SK-N-SH (cell line): ENCODE results near the gene ZSCAN22. TPM values are rescaled to one million over a fixed set of nuclear protein-coding genes. Genes with fewer than 3 reads are reported as not detected.

ENCODE experiments used
- CTCF ChIA-PET: fragments of 300-600, 350-600 bp; formaldehyde crosslinking; extraction: SDS; loops from one replicate; lab custom pipeline; 2021; lab: Yijun Ruan, JAX
- POLR2A ChIA-PET: fragments of 350-600 bp; sonication (Branson Sonifier 250); formaldehyde crosslinking; extraction: SDS; loops from one replicate; lab custom pipeline; 2020; ENCODE audit warnings: antibody characterized with exemption, inconsistent platforms; lab: Yijun Ruan, JAX
- DNase-seq: peaks from one replicate; pipeline ENCODE4 v3.0.0; 2012
- H2AFZ ChIP-seq: fragments of 200-600 bp; sonication (generic); 2 replicates; pipeline ENCODE4 v1.8.1; 2016; ENCODE audit warnings: antibody characterized with exemption, mild to moderate bottlenecking, low read depth
- H3F3A ChIP-seq: fragments of 200-600 bp; sonication (generic); replicated peaks from 2 replicates; pipeline ENCODE3; 2016; ENCODE audit warnings: antibody characterized with exemption, mild to moderate bottlenecking; ENCODE audit not compliant: insufficient read depth
- H3K27ac ChIP-seq, 2 experiments: fragments of 200-500 bp in 1 of 2; fragments of 200-600 bp in 1 of 2; sonication (Bioruptor generic) in 1 of 2; sonication (generic), shearing (Covaris generic) in 1 of 2; 2 replicates each; pipeline versions ENCODE4 v1.5.1 to v1.6.1; 2014 to 2016; ENCODE audit warnings: low read depth in 2 of 2, inconsistent platforms in 1 of 2, low read length in 1 of 2, mild to moderate bottlenecking in 1 of 2, mixed read lengths in 1 of 2
- H3K27me3 ChIP-seq: fragments of 200-600 bp; sonication (generic), shearing (Covaris generic); 2 replicates; pipeline ENCODE4 v1.6.1; 2016; ENCODE audit warnings: mixed run types; ENCODE audit not compliant: insufficient read depth
- H3K36me3 ChIP-seq, 2 experiments: fragments of 200-500 bp in 1 of 2; fragments of 200-600 bp in 1 of 2; sonication (Bioruptor generic) in 1 of 2; sonication (generic) in 1 of 2; replicated peaks in 1 of 2; 2 replicates each; pipeline versions ENCODE3 to v1.5.1; 2014 to 2016; ENCODE audit warnings: low read length in 1 of 2, mild to moderate bottlenecking in 1 of 2; ENCODE audit not compliant: insufficient read depth in 2 of 2, control insufficient read depth in 1 of 2
- H3K4me1 ChIP-seq, 2 experiments: fragments of 200-500 bp in 1 of 2; fragments of 200-600 bp in 1 of 2; sonication (Bioruptor generic) in 1 of 2; sonication (generic), shearing (Covaris generic) in 1 of 2; 2 replicates each; pipeline versions ENCODE4 v1.5.1 to v1.6.1; 2014 to 2016; ENCODE audit warnings: low read depth in 1 of 2, low read length in 1 of 2, mixed run types in 1 of 2; ENCODE audit not compliant: insufficient read depth in 2 of 2, control insufficient read depth in 1 of 2
- H3K4me2 ChIP-seq: fragments of 200-600 bp; sonication (generic), shearing (Covaris generic); 2 replicates; pipeline ENCODE4 v1.6.1; 2017; ENCODE audit warnings: mixed run types
- H3K4me3 ChIP-seq, 2 experiments: fragments of 200-500 bp in 1 of 2; fragments of 200-600 bp in 1 of 2; sonication (Bioruptor generic) in 1 of 2; sonication (generic), shearing (Covaris generic) in 1 of 2; 2 replicates each; pipeline versions ENCODE4 v1.5.1 to v1.8.1; 2014 to 2016; ENCODE audit warnings: low read depth in 2 of 2, inconsistent platforms in 1 of 2, low read length in 1 of 2, mild to moderate bottlenecking in 1 of 2, mixed read lengths in 1 of 2, moderate library complexity in 1 of 2
- H3K79me2 ChIP-seq: fragments of 200-600 bp; sonication (generic); 2 replicates; pipeline ENCODE4 v1.8.1; 2017; ENCODE audit warnings: mild to moderate bottlenecking; ENCODE audit not compliant: insufficient read depth
- H3K9ac ChIP-seq: fragments of 200-600 bp; sonication (generic); 2 replicates; pipeline ENCODE4 v1.6.1; 2017; ENCODE audit warnings: mixed run types
- H3K9me2 ChIP-seq: fragments of 200-600 bp; sonication (generic); 2 replicates; pipeline ENCODE4 v1.6.1; 2017; ENCODE audit warnings: mixed run types
- H3K9me3 ChIP-seq: fragments of 200-600 bp; sonication (generic); 2 replicates; pipeline ENCODE4 v1.6.1; 2017; ENCODE audit warnings: mixed run types, mild to moderate bottlenecking, moderate library complexity
- H4K20me1 ChIP-seq: fragments of 200-600 bp; sonication (generic); 2 replicates; pipeline ENCODE4 v1.6.1; 2017; ENCODE audit warnings: mild to moderate bottlenecking, mixed run types; ENCODE audit not compliant: insufficient read depth
- CHD2 ChIP-seq: fragments of 150-350 bp; IDR thresholded peaks from 2 replicates; pipeline ENCODE4 v1.6.1; 2018; ENCODE audit warnings: low read length; ENCODE audit not compliant: partially characterized antibody
- ELF1 ChIP-seq: IDR thresholded peaks from 2 replicates; pipeline ENCODE4 v1.4.0; 2012
- EP300 ChIP-seq, 2 experiments: IDR thresholded peaks; 2 replicates each; pipeline versions ENCODE4 v1.4.0 to v1.6.1; 2012; ENCODE audit warnings: borderline replicate concordance in 1 of 2, low read depth in 1 of 2, low read length in 1 of 2
- EZH2phosphoT487 ChIP-seq: fragments of 200-600 bp; sonication (generic); IDR thresholded peaks from 2 replicates; pipeline ENCODE4 v1.6.1; 2017; ENCODE audit warnings: low read depth, mixed run types, mild to moderate bottlenecking, antibody characterized with exemption, moderate library complexity, borderline replicate concordance
- FOXM1 ChIP-seq: IDR thresholded peaks from 2 replicates; pipeline ENCODE4 v1.4.0; 2012; ENCODE audit warnings: low read depth, mild to moderate bottlenecking
- GABPA ChIP-seq: IDR thresholded peaks from 2 replicates; pipeline ENCODE4 v1.4.0; 2012; ENCODE audit warnings: low read depth, mild to moderate bottlenecking
- JUND ChIP-seq: IDR thresholded peaks from 2 replicates; pipeline ENCODE4 v1.4.0; 2012
- NFIC ChIP-seq: IDR thresholded peaks from 2 replicates; pipeline ENCODE4 v1.4.0; 2012; ENCODE audit warnings: borderline replicate concordance
- NRF1 ChIP-seq: IDR thresholded peaks from 2 replicates; pipeline ENCODE4 v1.6.1; 2012; ENCODE audit warnings: low read depth, mild to moderate bottlenecking, low read length
- POLR2AphosphoS5 ChIP-seq: IDR thresholded peaks from 2 replicates; pipeline ENCODE4 v1.6.1; 2012; ENCODE audit warnings: low read depth, low read length
- RAD21 ChIP-seq: IDR thresholded peaks from 2 replicates; pipeline ENCODE4 v1.6.1; 2012; ENCODE audit warnings: mild to moderate bottlenecking, low read length
- RXRA ChIP-seq: IDR thresholded peaks from 2 replicates; pipeline ENCODE4 v1.4.0; 2012; ENCODE audit warnings: low read depth, mild to moderate bottlenecking, borderline replicate concordance
- SIN3A ChIP-seq: IDR thresholded peaks from 2 replicates; pipeline ENCODE4 v1.6.1; 2012; ENCODE audit warnings: low read depth, mild to moderate bottlenecking, low read length, moderate library complexity, borderline replicate concordance
- TAF1 ChIP-seq: IDR thresholded peaks from 2 replicates; pipeline ENCODE4 v1.6.1; 2012; ENCODE audit warnings: low read depth, mild to moderate bottlenecking, low read length, moderate library complexity, borderline replicate concordance
- TCF12 ChIP-seq: IDR thresholded peaks from 2 replicates; pipeline ENCODE4 v1.4.0; 2012
- TEAD4 ChIP-seq: IDR thresholded peaks from 2 replicates; pipeline ENCODE4 v1.4.0; 2012; ENCODE audit warnings: mild to moderate bottlenecking, borderline replicate concordance; ENCODE audit not compliant: insufficient read depth
- WGBS: methylation state at CpG from one replicate; pipeline ENCODE4 v1.1.6; 2017; ENCODE audit warnings: low lambda C conversion rate; 5-methylcytosine and 5-hydroxymethylcytosine counted together
- polyA plus RNA-seq, 3 experiments: library from polyadenylated mRNA; depleted of rRNA; stranded (reverse); fragments of >200 nt; gene quantifications; 2 replicates each; pipeline ENCODE4 v1.2.3, GENCODE V29; 2012
- TF ChIP-seq, protein P1 (sequence below): IDR thresholded peaks from 2 replicates; pipeline ENCODE4 v1.6.1; 2012; ENCODE audit warnings: mild to moderate bottlenecking, low read depth, low read length, moderate library complexity
- TF ChIP-seq, protein P2 (sequence below): IDR thresholded peaks from 2 replicates; pipeline ENCODE4; 2012

The ZSCAN22 gene
- polyA plus RNA-seq, 1 of the 3 experiments (the other 2 are of a cell fraction), result 2.3 TPM

- TF ChIP-seq NRF1, result no peak
- no peak for TF ChIP-seq EP300 (IDR thresholded peaks at IDR 0.05; ENCODE audit: borderline replicate concordance in 1 of 2, low read depth in 1 of 2, low read length in 1 of 2)
- TF ChIP-seq CHD2, result no peak
- TF ChIP-seq ELF1, result no peak
- TF ChIP-seq, protein P1, sequence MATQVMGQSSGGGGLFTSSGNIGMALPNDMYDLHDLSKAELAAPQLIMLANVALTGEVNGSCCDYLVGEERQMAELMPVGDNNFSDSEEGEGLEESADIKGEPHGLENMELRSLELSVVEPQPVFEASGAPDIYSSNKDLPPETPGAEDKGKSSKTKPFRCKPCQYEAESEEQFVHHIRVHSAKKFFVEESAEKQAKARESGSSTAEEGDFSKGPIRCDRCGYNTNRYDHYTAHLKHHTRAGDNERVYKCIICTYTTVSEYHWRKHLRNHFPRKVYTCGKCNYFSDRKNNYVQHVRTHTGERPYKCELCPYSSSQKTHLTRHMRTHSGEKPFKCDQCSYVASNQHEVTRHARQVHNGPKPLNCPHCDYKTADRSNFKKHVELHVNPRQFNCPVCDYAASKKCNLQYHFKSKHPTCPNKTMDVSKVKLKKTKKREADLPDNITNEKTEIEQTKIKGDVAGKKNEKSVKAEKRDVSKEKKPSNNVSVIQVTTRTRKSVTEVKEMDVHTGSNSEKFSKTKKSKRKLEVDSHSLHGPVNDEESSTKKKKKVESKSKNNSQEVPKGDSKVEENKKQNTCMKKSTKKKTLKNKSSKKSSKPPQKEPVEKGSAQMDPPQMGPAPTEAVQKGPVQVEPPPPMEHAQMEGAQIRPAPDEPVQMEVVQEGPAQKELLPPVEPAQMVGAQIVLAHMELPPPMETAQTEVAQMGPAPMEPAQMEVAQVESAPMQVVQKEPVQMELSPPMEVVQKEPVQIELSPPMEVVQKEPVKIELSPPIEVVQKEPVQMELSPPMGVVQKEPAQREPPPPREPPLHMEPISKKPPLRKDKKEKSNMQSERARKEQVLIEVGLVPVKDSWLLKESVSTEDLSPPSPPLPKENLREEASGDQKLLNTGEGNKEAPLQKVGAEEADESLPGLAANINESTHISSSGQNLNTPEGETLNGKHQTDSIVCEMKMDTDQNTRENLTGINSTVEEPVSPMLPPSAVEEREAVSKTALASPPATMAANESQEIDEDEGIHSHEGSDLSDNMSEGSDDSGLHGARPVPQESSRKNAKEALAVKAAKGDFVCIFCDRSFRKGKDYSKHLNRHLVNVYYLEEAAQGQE, result no peak
- no peak for TF ChIP-seq NFIC
- no peak for TF ChIP-seq EZH2phosphoT487
- TF ChIP-seq GABPA, result no peak
- TF ChIP-seq JUND, result no peak
Measured at GRCh38 chr19:58330458-58330857, 3.7 kb downstream of the ZSCAN22 start (continued).

DNA sequence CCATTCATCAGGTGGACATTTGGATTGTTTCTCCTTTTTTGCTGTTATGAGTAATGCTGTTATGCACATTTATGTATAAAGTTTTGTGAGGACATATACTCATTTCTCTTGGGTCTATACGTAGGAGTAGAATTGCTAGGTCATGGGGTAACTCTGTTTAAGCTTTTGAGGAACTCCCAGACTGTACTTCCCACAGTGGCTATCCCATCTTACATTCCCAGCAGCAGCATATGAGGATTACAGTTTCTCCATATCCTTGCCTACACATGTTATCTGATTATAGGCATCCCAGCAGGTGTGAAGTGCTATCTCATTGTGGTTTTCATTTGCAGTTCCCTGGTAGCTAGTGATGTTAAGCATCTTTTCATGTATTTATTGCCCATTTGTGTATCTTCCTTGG is 5.9 kb downstream of the ZSCAN22 start:
- POLR2A ChIA-PET, result no interaction called here

More for the DNA sequence above, 5.9 kb downstream of the ZSCAN22 start:
- TF ChIP-seq RXRA (no peak), TAF1 (no peak), FOXM1 (no peak), CHD2 (no peak), POLR2AphosphoS5 (no peak), RAD21 (no peak), TEAD4 (no peak), SIN3A (no peak), GABPA (no peak), TCF12 (no peak), NFIC (no peak)
- TF ChIP-seq, protein P2, sequence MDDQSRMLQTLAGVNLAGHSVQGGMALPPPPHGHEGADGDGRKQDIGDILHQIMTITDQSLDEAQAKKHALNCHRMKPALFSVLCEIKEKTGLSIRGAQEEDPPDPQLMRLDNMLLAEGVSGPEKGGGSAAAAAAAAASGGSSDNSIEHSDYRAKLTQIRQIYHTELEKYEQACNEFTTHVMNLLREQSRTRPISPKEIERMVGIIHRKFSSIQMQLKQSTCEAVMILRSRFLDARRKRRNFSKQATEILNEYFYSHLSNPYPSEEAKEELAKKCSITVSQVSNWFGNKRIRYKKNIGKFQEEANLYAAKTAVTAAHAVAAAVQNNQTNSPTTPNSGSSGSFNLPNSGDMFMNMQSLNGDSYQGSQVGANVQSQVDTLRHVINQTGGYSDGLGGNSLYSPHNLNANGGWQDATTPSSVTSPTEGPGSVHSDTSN, result no peak
- CTCF ChIA-PET, result no interaction called here
- DNase-seq, result no peak
- Histone ChIP-seq H3K9me3 (no peaks in the 10 kb centered on the region), H3K79me2 (peaks cover 32% of the 10 kb centered on the region), H2AFZ (no peak overlapping the region), H4K20me1 (no peaks in the 10 kb centered on the region), H3K9me2 (no peaks in the 10 kb centered on the region), H3K4me2 (no peak overlapping the region), H3F3A (no peaks in the 10 kb centered on the region), H3K27me3 (no peaks in the 10 kb centered on the region), H3K27ac (no peak overlapping the region), H3K4me3 (no peak overlapping the region), H3K4me1 (peaks cover 0 to 10% of the 10 kb centered on the region in 2 experiments; a peak in 1 of 4 replicates), H3K9ac (no peak overlapping the region), H3K36me3 (peaks cover 7 to 25% of the 10 kb centered on the region in 2 experiments)
- 95% methylated on average over 1 of the region's 1 CpG for WGBS
